ENCODE data around the gene PLEKHG3.

The PLEKHG3 gene

DNA sequence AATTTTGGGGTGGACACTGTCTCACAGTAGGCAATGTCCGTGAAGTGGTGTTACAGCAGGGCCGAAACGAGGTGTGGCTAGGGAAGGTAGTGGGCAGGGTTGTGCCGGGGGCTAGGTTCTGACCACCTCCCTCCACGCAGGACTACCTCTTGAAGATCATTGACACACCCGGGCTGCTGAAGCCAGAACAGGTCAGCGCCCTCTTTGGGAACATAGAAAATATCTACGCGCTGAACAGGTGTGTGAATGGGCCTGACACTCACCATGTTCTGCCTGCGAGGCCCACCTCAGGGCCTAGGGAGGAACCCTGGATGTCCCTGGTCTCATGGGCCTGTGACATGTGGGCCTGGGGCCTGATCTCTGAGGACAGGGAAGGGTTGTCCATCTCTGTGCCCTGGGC lies 24.6 kb downstream of the PLEKHG3 start:
- no peak for DNase-seq

DNA sequence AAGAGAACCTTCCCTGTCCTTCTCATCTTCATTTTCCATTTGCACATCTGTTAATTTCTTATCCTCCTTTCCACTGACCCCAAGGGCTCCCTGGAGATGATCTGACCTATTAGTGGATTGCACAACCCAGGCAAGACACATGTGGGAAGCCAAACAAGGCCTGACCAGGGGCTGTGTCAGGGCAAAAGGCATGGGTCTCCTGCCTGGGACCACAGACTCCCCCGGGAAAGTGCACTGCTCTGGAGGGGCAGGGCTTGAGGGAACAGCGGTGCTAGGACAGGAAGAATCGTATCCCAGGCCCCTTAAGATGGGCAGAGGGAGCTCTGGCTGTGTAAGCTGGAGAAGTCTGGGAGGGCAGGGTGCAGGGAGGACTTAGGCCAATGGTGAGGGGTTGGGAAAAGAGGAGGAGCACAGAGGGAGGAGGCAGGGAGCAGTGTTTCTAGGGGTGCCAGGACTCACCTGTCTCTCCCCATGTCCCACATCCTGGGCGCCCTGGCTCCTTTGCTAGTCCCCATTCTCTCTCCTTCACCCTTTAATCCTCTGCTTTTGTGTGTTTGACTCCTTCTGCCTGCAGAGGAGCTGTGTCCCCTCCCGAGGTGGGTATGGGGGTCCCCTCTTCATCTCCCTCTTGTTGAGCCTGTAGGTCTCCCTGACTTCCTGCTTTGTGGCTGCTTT lies 25.3 kb downstream of the PLEKHG3 start:
- no peak for DNase-seq

DNA sequence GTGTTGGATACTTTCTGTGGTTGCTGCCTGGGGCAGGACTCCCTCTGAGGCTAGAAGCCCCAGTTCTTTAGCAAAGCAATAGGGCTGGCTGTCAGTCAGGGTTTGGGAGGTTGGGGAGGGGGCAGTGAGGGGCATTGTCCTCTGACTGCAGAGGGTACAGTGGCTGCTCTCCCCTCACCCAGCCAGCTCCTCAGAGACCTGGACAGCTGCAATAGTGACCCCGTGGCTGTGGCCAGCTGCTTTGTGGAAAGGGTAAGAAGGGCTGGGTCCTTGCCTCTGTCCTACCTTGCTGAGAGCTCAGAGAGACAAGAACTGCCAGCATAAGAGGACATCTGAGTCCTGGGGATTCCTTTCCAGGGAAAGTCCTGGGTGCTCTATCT lies 25.8 kb downstream of the PLEKHG3 start:
- no peak for DNase-seq

DNA sequence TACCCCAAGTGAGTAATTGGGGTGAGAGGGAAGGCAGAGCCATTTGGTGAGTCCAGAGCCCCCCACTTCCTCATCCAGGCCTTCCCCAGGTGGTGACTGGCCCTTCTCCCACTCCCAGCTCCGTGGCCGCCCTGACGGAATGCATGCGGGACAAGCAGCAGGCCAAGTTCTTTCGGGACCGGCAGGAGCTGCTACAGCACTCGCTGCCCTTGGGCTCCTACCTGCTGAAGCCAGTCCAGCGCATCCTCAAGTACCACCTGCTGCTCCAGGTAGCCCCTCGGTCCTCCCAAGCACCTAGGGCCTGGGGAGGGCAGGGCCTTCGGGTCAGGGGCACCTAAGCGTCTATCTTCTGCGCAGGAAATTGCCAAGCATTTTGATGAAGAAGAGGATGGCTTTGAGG lies 26.5 kb downstream of the PLEKHG3 start:
- DNase-seq = no peak

DNA sequence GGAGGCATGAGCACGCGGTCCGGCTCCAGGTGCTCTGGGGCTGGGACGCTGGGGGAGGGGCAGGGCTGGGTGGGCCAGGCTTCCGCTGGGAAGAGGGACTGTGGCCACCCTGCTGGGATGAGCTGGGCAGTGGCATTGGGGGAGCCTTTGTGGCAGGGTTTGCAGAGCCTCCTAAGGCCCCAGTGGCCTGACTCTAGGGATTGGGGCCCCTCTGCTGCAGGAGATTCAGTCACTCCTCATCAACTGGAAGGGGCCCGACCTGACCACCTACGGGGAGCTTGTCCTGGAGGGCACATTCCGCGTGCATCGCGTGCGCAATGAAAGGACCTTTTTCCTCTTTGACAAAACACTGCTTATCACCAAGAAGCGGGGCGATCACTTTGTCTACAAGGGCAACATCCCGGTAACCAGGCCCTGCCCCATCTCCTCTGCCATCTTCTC lies 26.9 kb downstream of the PLEKHG3 start:
- DNase-seq = no peak

DNA sequence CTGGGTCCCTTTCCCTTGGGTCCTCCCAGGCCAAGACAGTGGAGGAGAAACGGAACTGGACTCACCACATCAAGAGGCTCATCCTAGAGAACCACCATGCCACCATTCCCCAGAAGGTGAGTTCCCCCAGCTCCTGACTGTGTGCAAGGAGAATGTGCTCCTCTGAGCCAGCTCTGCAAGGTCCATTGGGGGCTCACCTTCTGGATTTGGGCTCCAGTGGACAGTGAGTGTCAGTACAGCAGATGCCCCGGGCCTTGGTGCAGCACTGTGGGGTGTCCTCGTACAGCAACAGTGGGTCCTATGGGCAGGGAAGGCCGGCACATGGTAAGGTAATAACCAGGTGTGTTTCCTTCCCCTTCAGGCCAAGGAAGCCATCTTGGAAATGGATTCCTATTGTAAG lies 27.8 kb downstream of the PLEKHG3 start:
- no peak for DNase-seq

DNA sequence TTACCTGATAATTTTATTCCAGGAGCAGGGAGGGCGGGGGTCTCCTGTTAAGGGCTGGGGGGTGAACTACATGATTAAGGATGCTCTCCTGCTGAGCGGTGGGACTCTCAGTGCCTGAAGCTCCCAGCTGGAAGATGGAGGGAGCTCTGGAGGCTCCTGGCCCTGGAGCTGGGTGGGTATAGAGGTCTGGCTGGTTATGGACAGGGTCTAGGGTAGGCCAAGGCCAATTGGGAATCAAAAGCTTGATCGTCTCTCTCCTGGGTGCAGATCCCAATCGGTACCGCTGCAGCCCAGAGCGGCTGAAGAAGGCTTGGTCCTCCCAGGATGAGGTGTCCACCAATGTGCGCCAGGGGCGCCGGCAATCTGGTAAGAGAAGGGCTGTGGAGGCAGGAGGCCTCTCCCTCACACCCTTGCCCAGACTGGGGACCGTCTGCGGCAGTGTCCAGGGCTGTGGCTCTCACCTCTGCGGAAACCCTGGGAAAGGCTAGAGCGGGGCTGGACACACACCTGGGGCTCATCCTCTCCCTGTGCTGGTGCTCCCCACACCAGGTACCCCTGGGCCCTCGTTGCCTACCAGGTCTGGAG lies 28.4 kb downstream of the PLEKHG3 start:
- DNase-seq = no peak

DNA sequence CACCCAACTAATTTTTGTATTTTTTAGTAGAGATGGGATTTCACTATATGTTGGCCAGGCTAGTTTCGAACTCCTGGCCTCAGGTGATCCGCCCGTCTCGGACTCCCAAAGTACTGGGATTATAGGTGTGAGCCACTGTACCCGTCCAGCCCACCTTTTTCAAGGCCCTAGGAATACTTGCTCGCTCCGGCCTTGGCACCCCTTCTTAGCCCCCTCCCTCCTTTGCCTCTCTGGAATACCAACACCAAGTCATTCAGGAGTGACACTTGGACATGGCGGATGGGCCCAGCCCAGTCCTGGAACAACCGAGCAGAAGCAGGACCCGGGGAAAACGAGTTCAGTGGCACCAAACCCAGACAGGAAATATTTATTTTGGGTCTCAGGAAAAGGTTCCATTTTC lies 29.1 kb downstream of the PLEKHG3 start:
- no peak for DNase-seq

DNA sequence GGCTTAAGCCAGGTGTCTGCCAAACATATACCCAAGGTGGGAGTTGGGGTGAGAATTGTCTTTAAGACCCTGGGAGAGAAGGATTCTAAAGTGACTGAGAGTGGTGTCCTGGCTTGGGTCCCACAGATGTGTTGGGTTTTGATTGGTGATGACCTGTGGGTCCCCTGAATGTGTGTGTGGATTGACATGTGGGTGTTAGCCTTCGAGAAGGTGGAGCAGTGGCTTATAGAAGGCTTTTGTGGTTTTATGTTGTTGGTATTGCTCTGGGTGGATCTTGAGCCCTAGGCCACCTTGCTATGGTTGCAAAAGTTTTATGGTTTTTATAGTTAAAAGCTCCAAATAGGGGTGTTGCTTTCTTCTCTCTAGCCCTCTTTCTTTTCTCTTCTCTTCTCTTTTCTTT lies 29.7 kb downstream of the PLEKHG3 start:
- DNase-seq = no peak

DNA sequence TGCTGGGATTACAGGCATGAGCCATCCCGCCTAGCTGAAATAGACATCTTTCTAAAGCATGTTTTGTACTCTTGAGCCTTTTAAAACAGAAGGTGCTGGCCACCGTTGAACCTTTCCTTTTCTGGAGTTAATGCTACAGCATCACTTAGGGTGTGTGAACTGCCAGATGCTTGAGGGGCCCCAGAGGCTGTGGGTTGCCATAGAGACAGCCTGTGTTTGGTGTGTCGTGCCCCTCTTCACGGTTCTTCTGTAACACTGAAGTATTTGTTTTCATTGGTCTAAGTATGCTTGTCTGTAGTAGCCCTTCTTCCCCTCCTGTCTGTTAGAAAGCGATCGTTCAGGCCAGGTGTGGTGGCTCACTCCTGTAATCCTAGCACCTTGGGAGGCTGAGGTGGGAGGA lies 30.8 kb downstream of the PLEKHG3 start:
- no peak for DNase-seq

DNA sequence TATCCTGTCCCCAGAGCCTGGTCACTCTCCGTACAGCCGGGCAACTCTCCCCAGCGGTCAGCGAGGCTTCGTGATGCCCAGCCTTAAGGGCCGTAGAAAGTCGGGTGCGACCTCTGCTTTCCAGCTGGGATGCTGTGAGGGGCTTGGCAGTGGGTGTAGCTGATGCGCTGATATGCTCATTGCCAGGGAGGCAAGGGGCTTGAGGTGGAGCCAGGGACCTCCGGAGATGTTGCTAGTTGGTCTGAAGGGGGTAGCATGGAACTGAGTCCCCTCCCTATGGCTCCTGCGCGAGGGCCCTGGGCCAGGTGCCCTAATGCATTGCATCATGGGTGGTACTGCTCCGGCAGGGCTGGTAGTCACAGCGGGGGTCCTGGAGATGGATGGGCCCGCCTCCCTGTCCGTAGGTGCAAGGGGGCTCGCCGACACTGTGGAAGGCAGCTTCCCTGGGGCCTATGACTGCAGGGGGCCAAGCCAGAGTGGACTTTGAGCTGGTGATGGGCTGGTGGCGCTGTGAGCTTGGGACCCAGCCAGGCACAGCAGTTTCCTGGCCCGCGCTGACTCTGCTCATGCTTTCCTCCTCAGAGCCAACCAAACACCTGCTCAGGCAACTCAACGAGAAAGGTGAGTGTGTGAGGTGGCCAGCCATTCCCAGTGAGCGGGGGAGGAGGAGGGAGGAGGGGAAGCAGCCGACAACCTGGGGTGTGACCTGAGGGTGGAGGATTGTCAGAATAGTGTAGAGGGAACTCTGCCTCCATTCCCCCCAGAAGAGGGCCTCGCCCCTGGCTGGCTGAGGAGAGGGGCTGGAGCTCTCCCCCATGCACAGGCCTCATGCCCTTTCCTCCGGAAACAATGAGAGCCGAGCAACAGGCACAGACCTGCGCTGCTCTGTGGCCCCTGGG lies 32.3 kb downstream of the PLEKHG3 start:
- no peak for DNase-seq

DNA sequence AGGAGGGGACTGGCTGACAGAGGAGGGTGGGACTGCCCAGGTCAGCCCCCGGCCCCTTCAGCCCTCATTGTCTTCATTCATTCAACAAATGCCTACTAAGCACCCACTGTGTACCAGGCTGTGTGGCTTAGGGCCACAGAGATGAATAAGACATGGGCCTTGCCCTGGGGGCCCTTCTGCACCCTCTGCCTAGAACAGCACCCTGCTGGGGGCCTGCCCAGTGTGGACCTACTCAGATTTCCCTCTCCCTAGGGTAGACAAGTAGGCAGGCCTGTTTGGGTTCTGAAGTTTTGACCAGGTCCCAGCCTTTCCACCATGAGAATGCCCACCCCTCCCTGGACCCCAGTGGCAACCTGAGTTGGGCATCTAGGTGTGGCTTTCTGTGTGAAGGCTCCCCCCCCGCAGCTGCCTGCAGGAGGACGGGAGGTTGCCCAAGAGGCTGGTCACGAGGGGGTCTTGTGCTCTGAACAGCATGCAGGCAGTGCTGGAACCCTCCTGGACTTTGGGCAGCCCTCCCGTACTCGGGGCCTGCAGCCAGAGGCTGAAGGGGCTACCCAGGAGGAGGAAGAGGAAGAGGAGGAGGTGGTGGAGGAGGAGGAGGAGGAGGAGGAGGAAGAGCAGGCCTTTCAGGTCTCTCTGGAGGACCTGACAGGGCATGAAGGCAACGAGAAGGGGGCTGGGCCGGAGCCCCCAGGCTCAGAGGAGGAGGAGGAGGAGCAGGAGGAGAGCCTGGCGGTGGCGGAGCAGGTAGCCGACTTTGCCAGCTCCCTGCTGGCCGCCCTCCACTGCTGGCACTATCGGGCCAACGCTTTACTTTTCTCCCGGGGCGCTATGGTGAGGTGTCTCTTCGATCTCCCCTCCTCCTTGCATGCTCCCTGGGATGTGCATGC lies 33.4 kb downstream of the PLEKHG3 start:
- DNase-seq = no peak

DNA sequence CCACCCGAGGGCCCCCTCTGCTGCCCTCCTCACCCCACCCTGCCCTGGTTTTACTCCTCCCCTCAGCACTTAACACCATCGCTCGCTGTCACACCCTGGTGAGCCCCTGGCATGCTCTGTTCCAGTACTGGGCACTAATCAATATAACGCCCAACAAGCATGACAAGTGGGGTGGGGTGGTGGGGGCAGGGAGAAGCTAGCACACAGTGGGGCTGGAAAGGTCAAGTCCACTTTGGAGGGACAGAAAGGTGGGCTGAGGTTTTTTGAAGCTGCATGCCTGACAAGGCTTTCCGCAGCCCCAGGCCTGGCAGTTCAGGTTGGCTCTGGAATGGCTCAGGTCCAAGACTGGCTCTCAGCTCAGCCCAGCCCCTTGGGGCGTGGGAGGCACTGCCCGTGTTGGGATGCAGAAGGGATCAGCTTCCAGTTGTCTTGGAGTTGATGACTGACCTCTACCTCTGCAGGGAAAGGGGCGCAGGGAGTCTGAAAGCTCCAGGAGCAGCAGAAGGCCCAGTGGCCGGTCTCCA lies 34.1 kb downstream of the PLEKHG3 start:
- no peak for DNase-seq

DNA sequence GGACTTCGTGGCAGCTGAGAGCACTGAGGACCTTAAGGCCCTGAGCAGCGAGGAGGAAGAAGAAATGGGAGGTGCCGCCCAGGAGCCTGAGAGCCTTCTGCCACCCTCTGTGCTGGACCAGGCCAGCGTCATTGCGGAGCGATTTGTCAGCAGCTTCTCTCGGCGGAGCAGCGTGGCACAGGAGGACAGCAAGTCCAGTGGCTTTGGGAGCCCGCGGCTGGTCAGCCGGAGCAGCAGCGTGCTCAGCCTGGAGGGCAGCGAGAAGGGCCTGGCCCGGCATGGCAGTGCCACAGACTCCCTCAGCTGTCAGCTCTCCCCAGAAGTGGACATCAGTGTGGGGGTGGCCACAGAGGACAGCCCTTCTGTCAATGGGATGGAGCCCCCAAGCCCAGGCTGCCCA lies 37.0 kb downstream of the PLEKHG3 start:
- no peak for DNase-seq

DNA sequence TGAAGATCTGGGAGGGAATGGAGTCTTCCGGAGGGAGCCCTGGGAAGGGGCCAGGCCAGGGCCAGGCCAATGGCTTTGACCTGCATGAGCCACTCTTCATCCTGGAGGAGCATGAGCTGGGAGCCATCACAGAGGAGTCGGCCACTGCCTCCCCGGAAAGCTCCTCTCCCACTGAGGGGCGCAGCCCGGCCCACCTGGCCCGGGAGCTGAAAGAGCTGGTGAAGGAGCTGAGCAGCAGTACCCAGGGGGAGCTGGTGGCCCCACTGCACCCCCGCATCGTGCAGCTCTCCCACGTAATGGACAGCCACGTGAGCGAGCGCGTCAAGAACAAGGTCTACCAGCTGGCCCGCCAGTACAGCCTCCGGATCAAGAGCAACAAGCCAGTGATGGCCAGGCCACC lies 37.7 kb downstream of the PLEKHG3 start:
- DNase-seq = no peak

DNA sequence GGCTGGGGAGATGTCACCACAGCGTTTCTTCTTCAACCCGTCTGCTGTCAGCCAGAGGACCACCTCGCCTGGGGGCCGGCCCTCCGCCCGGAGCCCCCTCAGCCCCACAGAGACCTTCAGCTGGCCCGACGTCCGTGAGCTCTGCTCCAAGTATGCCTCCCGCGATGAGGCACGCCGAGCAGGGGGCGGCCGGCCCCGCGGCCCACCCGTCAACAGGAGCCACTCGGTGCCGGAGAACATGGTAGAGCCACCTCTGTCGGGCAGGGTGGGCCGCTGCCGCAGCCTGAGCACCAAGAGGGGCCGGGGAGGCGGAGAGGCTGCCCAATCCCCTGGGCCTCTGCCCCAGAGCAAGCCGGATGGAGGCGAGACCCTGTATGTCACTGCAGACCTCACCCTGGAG lies 38.8 kb downstream of the PLEKHG3 start:
- DNase-seq = no peak

DNA sequence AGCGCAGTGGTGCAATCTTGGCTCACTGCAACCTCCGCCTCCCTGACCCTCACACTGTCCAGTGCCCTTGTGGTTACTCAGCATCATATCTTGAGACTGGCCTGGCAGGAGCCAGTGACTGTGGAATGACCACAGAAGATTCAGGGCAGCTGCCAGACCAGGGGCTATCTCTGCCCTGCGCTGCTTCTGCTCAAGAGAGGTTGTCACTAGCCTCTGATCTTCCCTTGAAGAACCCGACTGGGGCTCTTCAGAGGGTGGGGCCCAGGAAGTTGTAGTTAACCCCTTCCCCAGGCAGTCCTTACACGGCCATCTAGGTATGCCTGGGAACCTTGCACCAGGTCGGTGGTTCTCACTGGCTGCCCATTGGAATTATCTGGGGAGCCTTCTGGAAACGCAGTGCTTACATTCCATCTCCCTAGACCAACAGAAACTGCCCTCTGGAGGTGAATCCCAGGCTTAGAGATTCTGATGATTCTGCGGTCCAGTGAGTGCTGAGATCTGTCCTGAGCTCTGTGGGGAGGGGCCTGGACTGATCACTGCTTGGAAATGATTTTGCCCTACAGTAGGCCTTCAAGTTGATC lies 41.4 kb downstream of the PLEKHG3 start:
- DNase-seq = no peak

DNA sequence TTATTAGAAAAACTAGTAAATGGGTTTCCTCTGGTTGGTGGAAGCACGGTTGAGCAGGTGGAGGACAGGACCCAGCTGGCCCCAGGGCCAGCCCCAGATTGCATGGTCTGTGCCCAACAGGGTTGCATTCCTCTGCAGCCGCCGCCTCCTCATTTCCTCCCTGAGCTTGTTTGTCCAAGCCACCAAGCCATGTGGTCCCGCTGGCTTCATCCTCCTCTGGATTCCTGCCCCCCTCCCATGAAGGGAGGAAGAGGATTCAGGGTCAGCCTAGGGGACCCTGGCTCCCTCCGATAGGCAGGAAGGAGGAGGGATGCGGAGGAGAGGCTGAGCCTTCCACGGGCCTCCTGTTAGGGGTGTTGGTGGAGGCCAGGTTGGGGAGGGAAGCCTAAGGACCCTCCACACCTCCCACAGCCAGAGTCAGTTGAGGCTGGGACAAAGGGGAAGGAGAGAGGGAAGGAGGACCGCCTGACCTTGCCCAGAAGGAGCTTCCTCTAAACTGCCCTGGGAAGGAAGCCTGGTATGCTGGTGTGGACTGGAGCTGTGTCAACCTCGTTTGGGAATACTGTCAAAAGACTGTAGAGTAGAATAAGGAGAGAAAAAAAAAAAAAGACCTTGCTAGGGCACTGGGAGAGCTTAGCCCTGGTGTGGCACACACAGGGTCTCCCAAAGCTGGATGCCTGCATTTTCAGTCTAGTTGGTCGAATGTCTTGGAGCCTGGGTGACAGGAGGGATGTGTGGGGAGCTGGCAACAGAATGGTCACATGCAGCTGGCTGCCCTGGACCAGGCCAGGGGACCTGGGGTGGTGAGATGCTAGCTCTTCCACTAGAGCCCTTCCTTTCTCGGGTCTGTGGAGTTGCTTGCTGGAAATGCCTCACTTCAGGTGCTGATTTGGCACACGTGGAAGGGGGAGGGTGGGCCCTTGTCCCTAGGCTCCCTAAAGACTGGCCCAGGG lies 42.4 kb downstream of the PLEKHG3 start:
- DNase-seq = no peak

DNA sequence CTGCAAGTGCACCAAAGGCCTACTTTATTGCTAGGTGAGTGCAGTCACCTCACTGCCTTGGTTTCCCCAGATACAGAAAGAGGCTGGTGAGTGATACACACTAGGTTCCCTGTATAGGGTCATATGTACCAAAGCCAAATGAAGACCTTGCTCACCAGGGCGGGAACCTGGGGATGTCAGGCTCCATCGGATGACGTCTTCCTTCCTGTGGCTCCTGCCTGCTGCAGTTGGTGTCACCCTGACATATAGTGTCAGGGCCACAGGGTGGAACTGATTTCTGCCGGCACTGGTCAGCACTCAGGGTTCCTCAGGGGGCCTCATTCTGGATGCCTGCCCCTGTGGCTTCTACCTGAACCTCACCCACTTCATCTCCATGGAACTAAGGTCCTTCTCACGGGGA lies 43.1 kb downstream of the PLEKHG3 start:
- DNase-seq = no peak

DNA sequence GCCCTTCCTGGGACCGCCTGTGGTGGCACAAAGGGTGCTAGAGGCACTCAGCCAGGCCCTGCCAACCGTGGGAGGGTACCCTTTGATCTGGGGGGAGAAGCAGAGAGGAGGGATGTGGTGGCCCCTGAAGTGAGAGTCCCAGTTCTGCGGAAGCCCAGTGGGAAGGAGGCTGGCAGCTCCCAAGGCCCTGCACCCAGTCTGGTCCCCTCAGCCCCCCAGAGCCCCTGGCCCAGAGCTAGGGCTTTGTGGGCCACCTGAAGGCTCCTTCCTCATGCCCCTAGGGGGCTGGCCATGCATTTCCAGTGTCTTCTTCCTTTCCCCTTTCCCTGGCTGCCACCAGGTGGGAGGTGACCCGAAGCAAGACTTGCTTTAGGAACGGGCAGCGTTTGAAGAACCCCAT lies 44.3 kb downstream of the PLEKHG3 start:
- no peak for DNase-seq

All from inflammatory macrophage treated with lipopolysaccharide for 1 hour (primary cell).